Psoas muscle (tissue), 8 donors: ENCODE results near the gene SPRR3. TPM values are rescaled to one million over a fixed set of nuclear protein-coding genes. Genes with fewer than 3 reads are reported as not detected.

Source experiments
- ATAC-seq, 4 donors: fragments of 200-7000 bp; cut with Tn5 transposase; one replicate each; pipeline ENCODE4 v1.9.1; 2020; ENCODE audit warnings: moderate library complexity in 3 of 4, mild to moderate bottlenecking in 2 of 4
- DNase-seq, 2 donors: peaks; one replicate each; pipeline ENCODE4 v3.0.0-alpha.2; 2020
- H3K27ac ChIP-seq: fragments of 200-600 bp; one replicate; pipeline ENCODE4 v1.8.0; 2022
- H3K27me3 ChIP-seq, 3 donors: fragments of 200-600 bp in 1 of 3; one replicate each; pipeline versions ENCODE4 v1.6.1 to v1.8.0; 2013 to 2022; ENCODE audit warnings: low read length in 2 of 3, mild to moderate bottlenecking in 2 of 3, moderate library complexity in 1 of 3; ENCODE audit not compliant: insufficient read depth in 3 of 3
- H3K36me3 ChIP-seq, 2 donors: fragments of 200-600 bp in 1 of 2; one replicate each; pipeline versions ENCODE4 v1.6.1 to v1.8.0; 2013 to 2022; ENCODE audit warnings: low read depth in 1 of 2, mild to moderate bottlenecking in 1 of 2, moderate library complexity in 1 of 2; ENCODE audit not compliant: insufficient read depth in 1 of 2
- H3K4me1 ChIP-seq: fragments of 200-600 bp; one replicate; pipeline ENCODE4 v1.8.0; 2022
- H3K4me3 ChIP-seq: fragments of 200-600 bp; one replicate; pipeline ENCODE4 v1.8.0; 2022; ENCODE audit warnings: mild to moderate bottlenecking
- H3K9me3 ChIP-seq: fragments of 200-600 bp; one replicate; pipeline ENCODE4 v1.8.0; 2022
- CTCF ChIP-seq: fragments of 200-600 bp; IDR thresholded peaks from one replicate; pipeline ENCODE4 v1.8.0; 2022; ENCODE audit warnings: antibody characterized with exemption
- WGBS, 3 donors: extraction: QIAGEN DNeasy Blood & Tissue Kit; methylation state at CpG; one replicate each; pipeline versions ENCODE4 v1.1.6 to v1.1.7; 2013; 5-methylcytosine and 5-hydroxymethylcytosine counted together
- intact Hi-C, 2 donors: fragments of 100-400 bp; cut with DNase I; formaldehyde crosslinking; loops; one replicate each; pipeline versions ENCODE4 v1.11.0 to v1.14.2; 2022
- long read RNA-seq, 2 donors: library from polyadenylated mRNA; unstranded; transcript quantifications; one replicate each; pipeline ENCODE4 v2.0.0, GENCODE V29; 2021
- polyA plus RNA-seq, 3 donors: library from polyadenylated mRNA; stranded (reverse); fragments of 200-250 nt; gene quantifications; one replicate each; pipeline ENCODE4 v1.2.3, GENCODE V29; 2013
- total RNA-seq, 4 donors: library from RNA; stranded (reverse); fragmentation: NEBNext Ultra II Directional in 2 of 4; extraction: Animal tissue kit (Norgen Biotek cat#: 25700) in 2 of 4; gene quantifications; one replicate each; pipeline versions ENCODE4 v1.2.1 to v1.2.4, GENCODE V29; 2021 to 2023
- donor health status: healthy with polysubstance abuse.
- donor health status: DM: no; HTN: no; CAD: no; lungs with moderate emphysema.
- donor health status: Bipolar disorder and iron deficiency.
- donor health status: healthy.
- donor health status: DM: yes; HTN: yes; CAD: no.
- donor health status: DM: no; HTN: no; CAD: no.
- donor health status: DM: no; HTN: no; CAD: no.
- donor health status: DM: yes; HTN: yes; CAD: no.

Gene SPRR3, protein sequence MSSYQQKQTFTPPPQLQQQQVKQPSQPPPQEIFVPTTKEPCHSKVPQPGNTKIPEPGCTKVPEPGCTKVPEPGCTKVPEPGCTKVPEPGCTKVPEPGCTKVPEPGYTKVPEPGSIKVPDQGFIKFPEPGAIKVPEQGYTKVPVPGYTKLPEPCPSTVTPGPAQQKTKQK
- 1 to 10 TPM in 1 of 4 donors, under 1 TPM in 1, not detected in 2; 0.32 to 1.1 TPM for total RNA-seq
- 1 to 10 TPM in 1 of 3 donors, under 1 TPM in 1, not detected in 1; 0.82 to 1.2 TPM for polyA plus RNA-seq
- long read RNA-seq, donor 1, result 0 reads
- long read RNA-seq, donor 2, result 0 reads

- Histone ChIP-seq H3K27me3 (no peaks in the 10 kb centered on the region), H3K27ac (no peak within 1 kb of the TSS), H3K36me3 (no peaks in the 10 kb centered on the region), H3K9me3 (no peaks in the 10 kb centered on the region), H3K4me3 (no peak within 1 kb of the TSS), H3K4me1 (no peaks in the 10 kb centered on the region)
- intact Hi-C loops, result no loop called here
- ATAC-seq, result no peak
- DNase-seq, result no peak
- WGBS, 3 donors, result 48 to 69% (median 60%) methylated on average over 2 of the region's 2 CpGs
- no peak for TF ChIP-seq CTCF
Measured at GRCh38 chr1:153001382-153001781, at the start of gene SPRR3. Gene SPRR3, plus strand, starts transcription at chr1:153001749. Its CDS starts 1,272 bp downstream, at chr1:153003021.

DNA sequence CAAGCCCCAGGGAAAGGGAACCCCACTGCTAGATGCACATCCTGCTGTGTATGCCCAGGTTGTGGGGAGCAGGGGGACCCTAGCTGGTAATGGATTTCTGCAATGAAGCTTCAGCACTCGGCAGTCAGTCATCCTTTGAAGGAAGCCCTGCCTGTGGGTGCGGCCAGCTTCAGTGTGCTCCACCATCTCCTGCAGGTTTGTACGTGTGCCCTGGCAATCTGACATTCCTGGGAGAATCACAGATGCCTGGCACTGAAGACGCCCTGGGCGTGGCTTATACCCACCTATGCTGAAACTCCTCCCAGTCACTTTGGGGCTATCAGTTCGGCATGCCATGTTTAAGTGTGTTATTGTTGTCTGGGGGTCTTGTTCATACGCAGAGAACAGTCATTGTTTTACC is 47.8 kb upstream of the SPRR3 start:
- no peak for DNase-seq
- H3K4me3 ChIP-seq, result no peak overlapping the region
- TF ChIP-seq CTCF, result no peak
- no peak overlapping the region for H3K27ac ChIP-seq
- intact Hi-C loops, result no loop called here
- no peaks in the 10 kb centered on the region for H3K36me3 ChIP-seq
- H3K27me3 ChIP-seq, result peaks cover 0 to 1% (median 0%) of the 10 kb centered on the region in 3 donors
- no peaks in the 10 kb centered on the region for H3K9me3 ChIP-seq
- H3K4me1 ChIP-seq, result no peaks in the 10 kb centered on the region
- ATAC-seq, result no peak
- 68 to 72% (median 72%) methylated on average over 7 of the region's 7 CpGs for WGBS, 3 donors

DNA sequence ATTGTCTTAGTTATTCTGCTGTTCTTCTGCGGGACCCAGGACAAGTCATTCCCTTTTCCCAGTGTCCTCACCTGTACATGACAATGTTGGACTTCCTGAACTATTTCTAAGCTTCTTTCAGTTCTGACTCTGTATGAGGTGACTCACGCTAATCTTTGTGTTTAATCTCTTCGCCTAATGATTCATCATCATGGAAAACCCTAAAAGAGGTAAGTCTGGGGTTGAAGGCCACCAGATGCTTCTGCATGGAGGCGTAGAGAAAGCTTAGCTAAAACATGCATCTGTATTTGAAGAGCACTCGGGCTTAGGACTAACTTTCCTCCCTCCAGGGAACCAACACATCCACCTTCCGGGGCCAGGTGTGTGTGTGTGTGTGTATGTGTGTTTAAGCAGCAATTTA is 47.1 kb upstream of the SPRR3 start:
- DNase-seq, result no peak
- H3K4me3 ChIP-seq, result no peak overlapping the region
- intact Hi-C loops, result no loop called here
- ATAC-seq, result no peak
- H3K4me1 ChIP-seq, result no peaks in the 10 kb centered on the region
- H3K27ac ChIP-seq, result no peak overlapping the region
- H3K9me3 ChIP-seq, result no peaks in the 10 kb centered on the region
- peaks cover 0 to 1% (median 0%) of the 10 kb centered on the region in 3 donors for H3K27me3 ChIP-seq
- WGBS, 3 donors, result 79 to 83% (median 80%) methylated on average over 6 of the region's 6 CpGs
- TF ChIP-seq CTCF, result no peak
- no peaks in the 10 kb centered on the region for H3K36me3 ChIP-seq

GRCh38 chr1:152957561-152957960 is 44.0 kb upstream of the SPRR3 start:
- no peak for ATAC-seq
- 84 to 89% (median 85%) methylated on average over 3 of the region's 3 CpGs for WGBS, 3 donors
- no peaks in the 10 kb centered on the region for H3K36me3 ChIP-seq

More at GRCh38 chr1:152957561-152957960, 44.0 kb upstream of the SPRR3 start:
- intact Hi-C loops, result no loop called here
- no peak for TF ChIP-seq CTCF
- DNase-seq, result no peak
- Histone ChIP-seq H3K27me3 (peaks cover 0 to 1% (median 0%) of the 10 kb centered on the region in 3 donors), H3K9me3 (no peaks in the 10 kb centered on the region), H3K4me1 (no peaks in the 10 kb centered on the region), H3K4me3 (no peak overlapping the region), H3K27ac (no peak overlapping the region)
